HCT116 (cell line): Measurements from ENCODE around the gene SCGN.

Experiments used
- ATF3 ChIP-seq: IDR thresholded peaks from 2 replicates; pipeline ENCODE4 v1.6.1; 2012
- CTCF ChIP-seq, 3 experiments: fragments of 200-600 bp in 1 of 3; sonication (generic) in 1 of 3; IDR thresholded peaks in 2 of 3; conservative IDR thresholded peaks in 1 of 3; 2 replicates each; pipeline ENCODE4 v1.5.1; 2012 to 2017; ENCODE audit warnings: low read depth in 2 of 3, low read length in 2 of 3, antibody characterized with exemption in 1 of 3, borderline replicate concordance in 1 of 3, control low read depth in 1 of 3, mild to moderate bottlenecking in 1 of 3, mixed read lengths in 1 of 3, mixed run types in 1 of 3, moderate library complexity in 1 of 3; ENCODE audit not compliant: insufficient read depth in 1 of 3
- POLR2A ChIP-seq: IDR thresholded peaks from 2 replicates; pipeline ENCODE4 v1.7.0; 2011; ENCODE audit warnings: borderline replicate concordance; ENCODE audit not compliant: insufficient read depth, insufficient read length; ENCODE audit errors: extremely low read depth
- POLR2AphosphoS5 ChIP-seq: IDR thresholded peaks from 2 replicates; pipeline ENCODE4 v1.6.1; 2011; ENCODE audit warnings: mild to moderate bottlenecking, low read depth, low read length, moderate library complexity
- REST ChIP-seq: IDR thresholded peaks from 2 replicates; pipeline ENCODE4 v1.6.1; 2012; ENCODE audit warnings: low read depth
- SIN3A ChIP-seq: IDR thresholded peaks from 2 replicates; pipeline ENCODE4 v1.6.1; 2012; ENCODE audit warnings: low read depth
- TCF7L2 ChIP-seq: IDR thresholded peaks from 2 replicates; pipeline ENCODE4 v1.7.0; 2011; ENCODE audit warnings: borderline replicate concordance, inconsistent platforms; ENCODE audit not compliant: insufficient read depth, insufficient read length; ENCODE audit errors: extremely low read depth
- ZBTB33 ChIP-seq: IDR thresholded peaks from 2 replicates; pipeline ENCODE4 v1.6.1; 2011; ENCODE audit warnings: mild to moderate bottlenecking, low read length, moderate library complexity; ENCODE audit not compliant: insufficient replicate concordance; ENCODE audit errors: extremely low read depth
- ZFX ChIP-seq: fragments of 450-650 bp; IDR thresholded peaks from 2 replicates; pipeline ENCODE4 v1.6.1; 2017

DNA sequence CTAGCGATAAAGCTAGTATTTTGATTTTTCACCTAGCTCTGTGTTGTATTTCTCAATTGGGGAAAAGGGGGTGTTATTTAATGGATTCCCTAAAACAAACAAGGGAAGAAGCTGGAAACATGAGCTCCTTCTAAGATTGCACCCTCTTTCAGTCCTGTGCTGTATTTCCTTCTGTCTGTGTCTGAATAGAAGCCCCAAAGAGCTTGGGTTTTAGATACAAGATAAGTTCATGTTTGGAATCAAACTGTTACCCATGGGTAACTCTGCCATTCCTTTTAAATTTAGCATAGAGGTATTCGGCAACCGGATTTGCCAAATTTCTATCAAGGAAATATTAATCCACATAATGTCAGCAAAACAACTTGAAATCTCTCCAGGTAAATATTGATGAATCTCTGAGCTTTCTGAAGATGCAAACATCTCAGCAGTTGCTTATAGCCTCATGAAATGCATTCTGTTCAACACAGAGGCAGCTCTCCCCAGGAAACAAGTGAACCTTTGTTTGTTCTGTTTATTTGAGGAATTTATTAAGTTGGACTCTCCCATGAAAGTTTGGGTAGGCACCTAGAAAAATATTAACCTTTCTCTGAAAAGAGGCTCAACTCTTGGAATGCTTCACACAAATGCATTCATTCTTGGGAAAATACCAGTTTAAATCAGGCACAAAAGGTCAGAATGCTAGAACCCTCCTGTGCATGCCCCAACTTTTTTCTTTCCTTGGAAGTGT lies 9.9 kb upstream of the SCGN start:
- TF ChIP-seq POLR2A (no peak), SIN3A (no peak), POLR2AphosphoS5 (no peak), ATF3 (no peak), CTCF (IDR thresholded peaks at IDR 0.05 in 2 of 3, conservative IDR thresholded peaks at IDR 0.05 in 1 of 3; ENCODE audit: borderline replicate concordance in 1 of 3, insufficient read depth in 1 of 3, low read depth in 2 of 3, low read length in 2 of 3) (no peak), TCF7L2 (no peak), REST (no peak), ZFX (no peak), ZBTB33 (no peak)
